HepG2 (cell line): ENCODE measurements around the gene PSMC1. TPM values are rescaled to one million over a fixed set of nuclear protein-coding genes. Genes with fewer than 3 reads are reported as not detected.

Source experiments
- ADNP ChIP-seq: sonication (generic); formaldehyde crosslinking; IDR thresholded peaks from 2 replicates; pipeline ENCODE4 v1.4.0; 2020; ENCODE audit warnings: missing genetic modification reagents
- CENPBD1 ChIP-seq: sonication (generic); formaldehyde crosslinking; IDR thresholded peaks from 2 replicates; pipeline ENCODE4 v1.8.0; 2022; ENCODE audit warnings: missing genetic modification reagents, low read depth, mild to moderate bottlenecking, borderline replicate concordance
- GPN1 ChIP-seq: sonication (generic); formaldehyde crosslinking; IDR thresholded peaks from 2 replicates; pipeline ENCODE4 v1.5.1; 2020; ENCODE audit warnings: missing genetic modification reagents, borderline replicate concordance
- HMG20B ChIP-seq: conservative IDR thresholded peaks from 2 replicates; pipeline ENCODE4 v1.6.1; 2016; ENCODE audit warnings: missing genetic modification reagents, missing compliant biosample characterization
- HNF4A ChIP-seq: sonication (generic); formaldehyde crosslinking; IDR thresholded peaks from 2 replicates; pipeline ENCODE4 v1.4.0; 2020; ENCODE audit warnings: missing genetic modification reagents
- IKZF5 ChIP-seq: IDR thresholded peaks from 2 replicates; pipeline ENCODE4 v1.6.1; 2018; ENCODE audit warnings: missing genetic modification reagents, mild to moderate bottlenecking, missing compliant biosample characterization
- MED8 ChIP-seq: sonication (generic); formaldehyde crosslinking; IDR thresholded peaks from 2 replicates; pipeline ENCODE4 v1.8.1; 2023; ENCODE audit warnings: mild to moderate bottlenecking, missing genetic modification reagents; ENCODE audit not compliant: insufficient replicate concordance
- MEIS2 ChIP-seq: sonication (generic); formaldehyde crosslinking; IDR thresholded peaks from 2 replicates; pipeline ENCODE4 v1.9.0; 2021; ENCODE audit warnings: mild to moderate bottlenecking, missing genetic modification reagents
- MTA1 ChIP-seq: sonication (generic); formaldehyde crosslinking; IDR thresholded peaks from 2 replicates; pipeline ENCODE4 v1.4.0; 2020; ENCODE audit warnings: missing genetic modification reagents, mild to moderate bottlenecking, borderline replicate concordance
- MXD4 ChIP-seq: IDR thresholded peaks from 2 replicates; pipeline ENCODE4 v1.6.1; 2016; ENCODE audit warnings: mild to moderate bottlenecking, missing biosample characterization, missing genetic modification reagents
- NONO ChIP-seq, 2 experiments: fragments of 450-650 bp in 1 of 2; sonication (generic) in 1 of 2; formaldehyde crosslinking in 1 of 2; IDR thresholded peaks in 1 of 2; conservative IDR thresholded peaks in 1 of 2; 2 replicates each; pipeline versions ENCODE4 v1.6.1 to v1.8.0; 2017 to 2022; ENCODE audit warnings: mild to moderate bottlenecking in 1 of 2, missing genetic modification reagents in 1 of 2, moderate library complexity in 1 of 2
- PCBP2 ChIP-seq: fragments of 200-400 bp; formaldehyde crosslinking; optimal IDR thresholded peaks from 2 replicates; pipeline ENCODE3; 2018; ENCODE audit warnings: low read length, low read depth; ENCODE audit not compliant: poor library complexity, severe bottlenecking
- RAD21 ChIP-seq: fragments of 450-650 bp; formaldehyde crosslinking; IDR thresholded peaks from 2 replicates; pipeline ENCODE4 v1.5.0; 2020; ENCODE audit warnings: mild to moderate bottlenecking
- RNF2 ChIP-seq: fragments of 450-650 bp; conservative IDR thresholded peaks from 2 replicates; pipeline ENCODE4 v1.6.1; 2016; ENCODE audit warnings: low read depth
- THAP7 ChIP-seq: sonication (generic); formaldehyde crosslinking; IDR thresholded peaks from 2 replicates; pipeline ENCODE4 v1.8.1; 2023; ENCODE audit warnings: mild to moderate bottlenecking, missing genetic modification reagents
- ZBTB8A ChIP-seq: sonication (generic); formaldehyde crosslinking; IDR thresholded peaks from 2 replicates; pipeline ENCODE4 v1.4.0; 2020; ENCODE audit warnings: mild to moderate bottlenecking, low read depth, missing genetic modification reagents, borderline replicate concordance
- ZNF136 ChIP-seq: sonication (generic); formaldehyde crosslinking; IDR thresholded peaks from 2 replicates; pipeline ENCODE4 v1.8.1; 2022; ENCODE audit warnings: low read depth, mild to moderate bottlenecking, moderate library complexity, missing genetic modification reagents
- ZNF17 ChIP-seq: sonication (generic); formaldehyde crosslinking; IDR thresholded peaks from 2 replicates; pipeline ENCODE4 v1.5.0; 2020; ENCODE audit warnings: mild to moderate bottlenecking, missing genetic modification reagents
- ZNF280D ChIP-seq: sonication (generic); formaldehyde crosslinking; IDR thresholded peaks from 2 replicates; pipeline ENCODE4 v1.5.1; 2020; ENCODE audit warnings: mild to moderate bottlenecking, missing genetic modification reagents
- ZNF292 ChIP-seq: sonication (generic); formaldehyde crosslinking; IDR thresholded peaks from 2 replicates; pipeline ENCODE4 v1.8.1; 2022; ENCODE audit warnings: mild to moderate bottlenecking, low read depth, missing genetic modification reagents, borderline replicate concordance
- ZNF317 ChIP-seq: sonication (generic); formaldehyde crosslinking; IDR thresholded peaks from 2 replicates; pipeline ENCODE4 v1.5.0; 2020; ENCODE audit warnings: mild to moderate bottlenecking, missing genetic modification reagents
- ZNF546 ChIP-seq: sonication (generic); formaldehyde crosslinking; conservative IDR thresholded peaks from 2 replicates; pipeline ENCODE4 v1.8.1; 2023; ENCODE audit warnings: mild to moderate bottlenecking, missing genetic modification reagents
- ZNF563 ChIP-seq: sonication (generic); formaldehyde crosslinking; IDR thresholded peaks from 2 replicates; pipeline ENCODE4 v1.8.0; 2022; ENCODE audit warnings: mild to moderate bottlenecking, moderate library complexity, missing genetic modification reagents
- ZNF672 ChIP-seq: sonication (generic); formaldehyde crosslinking; IDR thresholded peaks from 2 replicates; pipeline ENCODE4 v1.8.1; 2022; ENCODE audit warnings: missing genetic modification reagents
- ZSCAN12 ChIP-seq: sonication (generic); formaldehyde crosslinking; IDR thresholded peaks from 2 replicates; pipeline ENCODE4 v1.9.0; 2021; ENCODE audit warnings: mild to moderate bottlenecking, missing genetic modification reagents
- polyA plus RNA-seq, 8 experiments: library from polyadenylated mRNA; depleted of rRNA in 3 of 8; stranded (reverse) in 7 of 8; unstranded in 1 of 8; fragments of >200 nt; fragmentation: Illumina TruSeq in 4 of 8; extraction: Trizol in 4 of 8; gene quantifications; 2 replicates each; pipeline versions ENCODE4 v1.2.1 to v1.2.3, GENCODE V29; 2011 to 2016; ENCODE audit warnings: low read depth in 4 of 8, missing spikeins in 1 of 8, mixed read lengths in 1 of 8; ENCODE audit not compliant: insufficient read depth in 1 of 8
- total RNA-seq, 5 experiments: library from RNA; depleted of rRNA; stranded (reverse); fragments of >200 nt; fragmentation: Illumina TruSeq; extraction: Trizol; gene quantifications; 2 replicates each; pipeline ENCODE4 v1.2.3, GENCODE V29; 2016; ENCODE audit warnings: low read depth in 1 of 5

Gene PSMC1
- total and polyA plus RNA-seq, 2 of the 13 experiments (the other 11 are each of a cell fraction or from before 2014, with no cell fraction given) = 48.6 to 167 TPM

- TF ChIP-seq ZBTB8A (CRISPR knock-in tag) = no peak
- no peak for TF ChIP-seq ADNP
- TF ChIP-seq MTA1 (CRISPR knock-in tag) = no peak
- TF ChIP-seq NONO (IDR thresholded peaks at IDR 0.05) = no peak
- 0 out of 2 replicates have a peak, but pooled peaks have one; percentile 44 for TF ChIP-seq NONO (CRISPR knock-in tag; conservative IDR thresholded peaks at IDR 0.05)
- no peak for TF ChIP-seq HNF4A (CRISPR knock-in tag)
- 0 out of 2 replicates have a peak, but pooled peaks have one; percentile 33 for TF ChIP-seq ZNF292
- TF ChIP-seq CENPBD1 (CRISPR knock-in tag) = no peak
- no peak for TF ChIP-seq HMG20B (CRISPR knock-in tag)
- TF ChIP-seq ZNF136 (CRISPR knock-in tag) = no peak
- no peak for TF ChIP-seq ZNF672 (CRISPR knock-in tag)
- 0 out of 2 replicates have a peak, but pooled peaks have one; percentile 62 for TF ChIP-seq ZNF546
- TF ChIP-seq MED8 (CRISPR knock-in tag) = no peak
- no peak for TF ChIP-seq ZNF17 (CRISPR knock-in tag)
- peak; percentile 80 for TF ChIP-seq MXD4 (CRISPR knock-in tag)
- TF ChIP-seq THAP7 (CRISPR knock-in tag) = 0 out of 2 replicates have a peak, but pooled peaks have one; percentile 44
- TF ChIP-seq RNF2 = 0 out of 2 replicates have a peak, but pooled peaks have one; percentile 29
- TF ChIP-seq IKZF5 (CRISPR knock-in tag) = peak; percentile 85
- TF ChIP-seq ZNF280D (CRISPR knock-in tag) = no peak
- 0 out of 2 replicates have a peak, but pooled peaks have one; percentile 16 for TF ChIP-seq RAD21
- peak; percentile 62; the same call in 1 of the 2 replicates for TF ChIP-seq ZNF563 (CRISPR knock-in tag)
- no peak for TF ChIP-seq ZSCAN12 (CRISPR knock-in tag)
- TF ChIP-seq PCBP2 = no peak
- peak; percentile 38; the same call in 1 of the 2 replicates for TF ChIP-seq ZNF317 (CRISPR knock-in tag)
- 0 out of 2 replicates have a peak, but pooled peaks have one; percentile 34 for TF ChIP-seq MEIS2
- no peak for TF ChIP-seq GPN1
These were observed at the start of gene PSMC1 (continued) for GRCh38 chr14:90256354-90257131.
